NK-92 treated with Interleukin-12 subunit alpha and Interleukin-12 subunit beta, amount 100 ng/mL, for 24 hours (cell line): ENCODE results near the gene SIGLEC11.
"Not testable (repeated sequence)": the region's sequence is repeated elsewhere in the genome, so short reads cannot be mapped to it uniquely, and the experiment has no call there.

Experiments used
- DNase-seq: peaks from one replicate; lab custom pipeline; 2025; lab: John Stamatoyannopoulos, UW

The SIGLEC11 gene

DNA sequence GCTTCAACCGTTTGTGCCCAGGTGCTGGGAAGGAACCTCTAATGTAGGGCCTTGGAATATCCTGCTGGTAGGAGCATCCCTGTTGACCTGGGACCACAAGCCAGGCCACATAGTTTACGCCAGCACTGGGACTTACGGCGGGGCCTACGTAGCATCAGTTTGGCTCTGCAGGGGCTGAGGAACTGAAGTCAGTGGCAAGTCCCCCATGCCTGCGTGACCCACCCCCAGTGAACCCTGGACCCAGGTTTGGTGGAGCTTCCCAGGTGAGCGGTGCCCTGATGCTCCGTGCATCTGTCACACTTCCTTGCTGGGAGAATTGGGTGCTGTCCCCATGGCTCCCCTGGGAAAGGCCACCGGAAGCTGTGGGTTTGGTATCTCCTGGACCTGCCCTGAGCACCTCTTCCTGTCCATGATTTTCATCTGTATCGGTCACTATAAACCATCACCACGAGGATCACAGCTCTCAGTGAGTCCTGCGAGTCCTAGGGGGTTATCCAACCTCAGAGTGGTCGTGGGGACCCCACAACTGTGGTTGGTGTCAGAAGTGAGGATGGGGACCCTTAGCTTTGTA, 9.9 kb downstream of the SIGLEC11 start:
- no peak for DNase-seq

DNA sequence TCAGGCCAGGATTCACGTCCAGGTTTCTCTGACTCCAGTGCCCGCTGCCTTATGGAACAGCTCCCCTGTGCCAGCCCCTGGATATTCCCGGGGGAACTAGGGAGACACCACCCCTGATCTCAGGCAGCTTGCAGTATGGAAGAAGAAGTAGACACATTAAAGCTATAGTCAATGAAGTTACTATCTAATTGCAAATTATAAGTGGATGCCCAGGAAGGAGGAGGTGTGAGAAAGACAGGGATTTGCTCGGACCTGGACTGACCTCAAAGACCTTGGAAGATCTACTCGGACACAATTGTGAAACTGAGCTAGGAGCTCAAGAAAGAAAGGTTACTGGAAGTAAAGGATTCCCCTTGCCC, 10.4 kb downstream of the SIGLEC11 start:
- DNase-seq: no peak

DNA sequence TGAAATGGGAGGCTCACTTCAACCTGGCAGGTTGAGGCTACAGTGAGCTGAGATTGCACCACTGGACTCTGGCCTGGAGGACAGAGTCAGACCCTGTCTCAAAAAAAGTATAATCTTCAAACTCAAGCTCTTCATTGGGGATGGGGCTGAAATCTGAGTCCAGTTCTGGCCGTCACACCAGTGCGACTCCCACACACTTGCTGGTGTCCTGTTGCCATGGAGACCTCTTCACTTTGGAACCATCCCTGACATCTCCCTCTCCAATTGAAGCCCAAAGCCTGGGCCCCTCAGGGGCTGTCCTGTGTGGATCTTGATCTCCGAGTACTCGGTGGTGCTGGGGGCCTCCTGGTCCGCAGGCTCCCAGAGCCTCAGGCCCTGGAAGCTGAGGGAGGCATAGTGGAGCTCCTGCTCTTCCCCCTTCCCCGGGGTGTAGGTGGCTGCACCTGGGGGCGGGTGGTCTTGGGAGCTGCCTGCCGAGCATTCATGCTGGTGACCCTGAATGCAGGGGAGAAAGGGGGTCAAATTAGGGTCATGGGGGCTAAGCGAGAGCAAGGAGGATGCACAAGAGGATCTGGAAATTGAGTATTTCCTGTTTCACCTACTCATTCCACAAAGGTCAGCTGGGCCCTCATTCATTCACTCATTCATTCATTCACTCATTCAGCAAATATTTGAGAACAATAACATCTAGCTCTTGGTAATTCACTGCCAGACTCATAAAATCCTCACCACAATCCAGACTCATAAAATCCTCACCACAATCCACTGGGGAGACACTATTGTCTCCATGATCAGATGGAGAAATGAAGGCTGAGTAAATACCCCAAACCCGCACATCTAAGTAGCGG, 11.0 kb downstream of the SIGLEC11 start:
- DNase-seq: no peak

DNA sequence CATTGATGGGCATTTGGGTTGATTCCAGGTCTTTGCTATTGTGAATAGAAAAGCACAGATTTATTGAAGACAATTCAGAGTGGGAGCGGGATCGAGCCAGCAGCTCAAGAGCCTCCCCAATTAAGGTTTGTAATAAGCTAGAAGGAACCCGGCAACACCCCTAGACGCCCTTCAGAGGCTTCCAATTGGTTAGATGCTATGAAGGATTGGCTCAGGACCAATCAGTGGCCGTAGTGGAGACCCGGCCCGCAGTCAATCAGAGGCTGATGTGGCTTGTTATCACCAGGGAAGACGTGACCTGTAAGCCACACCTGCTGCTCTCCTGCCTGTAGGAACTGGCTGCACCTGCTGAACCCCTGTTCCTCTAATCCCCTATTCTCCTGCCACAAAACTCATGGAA, 14.6 kb downstream of the SIGLEC11 start:
- no peak for DNase-seq

DNA sequence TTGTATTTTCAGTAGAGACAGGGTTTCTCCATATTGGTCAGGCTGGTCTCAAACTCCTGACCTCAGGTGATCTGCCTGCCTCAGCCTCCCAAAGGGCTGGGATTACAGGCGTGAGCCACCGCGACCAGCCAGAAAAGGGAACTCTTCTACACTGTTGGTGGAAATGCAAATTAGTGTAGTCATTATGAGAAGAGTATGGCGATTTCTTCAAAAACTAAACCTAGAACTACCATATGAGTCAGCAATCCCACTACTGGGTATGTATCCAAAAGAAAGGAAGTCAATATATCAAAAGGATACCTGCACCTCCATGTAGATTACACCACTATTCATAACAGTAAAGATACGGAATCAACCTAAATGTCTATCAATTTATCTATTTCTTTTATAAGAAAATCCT, 16.4 kb downstream of the SIGLEC11 start:
- not testable (repeated sequence) for DNase-seq

DNA sequence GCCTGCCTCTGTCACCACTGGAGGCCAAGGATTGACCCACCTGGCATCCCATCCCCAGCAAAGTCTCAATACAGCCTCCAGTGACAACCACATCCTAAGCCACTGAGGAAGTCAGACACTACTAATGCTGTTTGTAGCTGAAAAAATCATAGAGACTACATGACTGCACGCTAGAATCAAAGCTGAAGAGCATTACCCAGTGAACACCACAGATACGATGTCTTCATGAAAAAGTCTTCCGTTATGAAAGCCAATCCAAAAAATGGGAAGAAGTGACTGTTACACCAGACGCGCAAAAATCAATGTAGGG, 20.5 kb downstream of the SIGLEC11 start:
- no peak for DNase-seq

DNA sequence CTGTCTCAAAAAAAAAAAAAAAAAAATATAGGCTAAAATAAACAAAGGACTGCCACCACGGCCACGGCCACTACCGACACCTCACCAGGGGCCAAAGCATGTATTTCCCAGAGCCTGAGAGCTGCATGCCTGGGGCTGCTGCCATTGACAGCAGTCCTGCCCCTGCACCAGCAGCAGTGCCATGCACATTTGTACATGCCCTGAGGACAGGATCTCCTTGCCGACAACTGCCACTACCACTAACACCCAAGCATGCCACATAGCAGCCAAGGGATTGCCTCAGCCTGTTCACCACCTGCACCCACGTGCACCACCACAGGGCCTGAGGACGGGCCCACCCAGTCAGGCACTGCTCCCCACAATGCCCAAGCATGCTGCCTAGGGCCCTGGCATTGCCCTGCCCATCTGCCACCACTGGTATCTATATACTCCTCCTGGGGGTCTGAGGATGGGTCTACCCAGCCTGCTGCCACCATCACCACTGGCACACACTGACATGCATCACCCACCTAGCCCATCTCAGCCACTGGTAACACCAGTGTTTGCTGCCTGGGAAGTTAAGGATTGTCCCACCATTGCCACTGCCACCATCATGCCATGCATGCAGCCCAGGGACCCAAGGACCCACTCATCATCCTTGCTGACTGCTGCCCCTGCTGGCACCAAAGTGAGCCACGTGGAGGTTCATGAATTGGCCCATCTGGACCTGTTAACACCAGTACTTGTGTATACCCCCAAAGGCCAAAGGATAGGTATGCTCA, 21.1 kb downstream of the SIGLEC11 start:
- DNase-seq: no peak

DNA sequence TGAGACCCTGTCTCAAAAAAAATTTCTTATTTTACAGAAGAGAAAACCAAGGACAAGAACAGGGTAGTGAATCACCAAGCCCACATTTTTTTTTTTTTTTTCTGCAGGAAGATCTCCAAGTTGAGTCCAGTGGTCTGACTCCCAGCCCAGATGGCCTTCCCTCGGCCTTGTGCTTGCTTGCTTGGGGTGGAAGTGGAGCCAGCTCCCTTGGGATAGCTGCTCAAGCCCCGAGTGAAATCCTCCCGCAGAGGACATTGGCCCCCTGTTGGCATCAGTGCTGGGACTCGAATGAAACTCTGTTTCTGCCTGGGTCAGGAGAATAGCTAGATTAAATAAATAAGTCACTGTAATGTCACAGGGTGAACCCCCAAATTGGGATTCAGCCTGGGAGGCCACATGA, 22.3 kb downstream of the SIGLEC11 start:
- no peak for DNase-seq

DNA sequence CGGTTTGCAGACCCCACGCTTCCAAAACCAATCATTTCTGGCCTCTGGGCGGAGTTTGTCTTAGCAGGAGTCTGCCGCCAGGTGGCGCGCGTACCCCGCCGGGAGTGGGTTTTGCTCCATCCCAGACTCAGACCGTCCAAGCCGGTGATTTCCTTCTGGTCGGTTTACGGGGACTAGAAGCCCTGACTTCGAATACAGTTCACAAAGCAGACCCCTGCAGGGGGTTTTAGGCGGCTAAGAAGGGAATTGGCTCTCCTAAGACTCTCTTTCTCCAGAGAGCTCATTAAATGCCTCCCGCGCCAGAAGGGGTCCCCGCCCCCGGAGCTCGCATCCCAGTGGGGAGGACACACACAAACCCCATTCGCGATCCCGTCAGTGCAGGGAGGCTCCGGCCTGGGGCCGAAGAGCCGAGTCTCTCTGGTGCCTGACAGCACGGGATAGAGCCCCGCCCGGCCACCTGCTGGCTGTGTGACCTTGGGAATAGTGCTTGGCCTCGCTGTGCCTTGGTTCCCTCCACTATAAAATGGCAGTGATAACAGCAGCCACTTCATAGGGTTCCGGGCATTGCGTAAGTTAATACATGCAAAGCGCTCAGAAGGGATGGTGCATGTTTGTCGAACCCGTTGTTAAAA, 23.1 kb downstream of the SIGLEC11 start:
- peak; percentile 60 for DNase-seq

DNA sequence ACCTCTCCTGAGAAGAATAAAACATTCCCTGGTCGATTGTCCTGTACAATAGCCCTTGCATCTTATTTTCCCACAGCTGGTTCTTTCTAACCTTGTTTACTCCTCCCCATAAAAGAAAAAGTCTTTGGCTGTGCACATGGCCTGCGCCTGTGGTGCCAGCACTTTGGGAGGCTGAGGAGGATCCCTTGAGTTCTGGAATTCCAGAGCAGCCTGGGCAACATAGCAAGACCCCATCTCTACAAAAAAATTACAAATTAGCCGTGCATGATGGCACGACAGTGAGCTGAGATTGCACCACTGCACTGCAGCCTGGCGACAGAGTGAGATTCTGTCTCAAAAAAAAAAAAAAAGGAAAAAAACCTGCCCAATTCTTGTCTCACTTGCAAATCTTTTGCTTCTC, 24.4 kb downstream of the SIGLEC11 start:
- DNase-seq: no peak

DNA sequence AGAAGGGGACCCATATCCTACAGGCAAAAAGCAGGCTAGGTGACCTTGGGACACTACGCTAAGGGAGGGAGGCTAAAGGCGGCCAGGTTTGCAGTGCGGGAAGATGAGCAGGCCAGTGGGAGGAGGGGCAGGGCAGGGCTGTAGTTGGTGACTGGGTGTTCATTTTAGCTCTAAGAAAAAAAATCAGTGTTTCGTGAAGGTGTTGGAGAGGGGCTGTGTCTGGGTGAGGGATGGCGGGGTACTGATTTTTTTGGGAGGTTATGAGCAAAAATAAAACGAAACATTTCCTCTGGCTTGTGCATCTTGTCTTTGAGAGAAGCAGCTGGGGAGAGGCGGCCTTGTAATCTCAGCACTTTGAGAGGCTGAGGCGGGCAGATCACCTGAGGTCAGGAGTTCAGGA, 27.3 kb downstream of the SIGLEC11 start:
- DNase-seq: no peak

DNA sequence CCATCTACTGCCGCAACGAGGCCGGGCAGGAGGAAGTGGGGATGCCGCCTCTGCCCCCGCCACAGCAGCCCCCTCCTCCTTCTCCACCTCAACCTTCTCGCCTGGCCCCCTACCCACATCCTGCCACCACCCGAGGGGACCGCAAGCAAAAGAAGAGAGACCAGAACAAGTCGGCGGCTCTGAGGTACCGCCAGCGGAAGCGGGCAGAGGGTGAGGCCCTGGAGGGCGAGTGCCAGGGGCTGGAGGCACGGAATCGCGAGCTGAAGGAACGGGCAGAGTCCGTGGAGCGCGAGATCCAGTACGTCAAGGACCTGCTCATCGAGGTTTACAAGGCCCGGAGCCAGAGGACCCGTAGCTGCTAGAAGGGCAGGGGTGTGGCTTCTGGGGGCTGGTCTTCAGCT, 28.2 kb downstream of the SIGLEC11 start:
- DNase-seq: no peak

DNA sequence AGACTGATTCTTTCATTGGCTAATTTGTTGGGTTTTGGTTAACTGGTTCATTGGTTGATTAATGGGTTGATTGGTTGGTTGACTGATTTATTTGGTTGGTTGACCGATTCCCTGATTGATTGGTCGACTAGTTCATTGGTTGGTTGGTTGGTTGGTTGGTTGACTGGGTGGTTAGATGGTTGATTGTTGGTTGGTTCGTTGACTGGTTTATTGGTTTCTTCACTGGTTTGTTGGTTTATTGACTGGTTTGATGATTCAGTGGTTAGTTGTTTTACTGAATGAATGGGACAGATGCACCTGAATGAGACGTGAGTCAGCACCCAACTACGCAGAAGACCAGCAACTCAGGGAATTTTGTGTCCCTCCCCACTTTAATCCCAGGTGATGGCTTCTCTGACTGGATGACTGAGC, 28.9 kb downstream of the SIGLEC11 start:
- no peak for DNase-seq

DNA sequence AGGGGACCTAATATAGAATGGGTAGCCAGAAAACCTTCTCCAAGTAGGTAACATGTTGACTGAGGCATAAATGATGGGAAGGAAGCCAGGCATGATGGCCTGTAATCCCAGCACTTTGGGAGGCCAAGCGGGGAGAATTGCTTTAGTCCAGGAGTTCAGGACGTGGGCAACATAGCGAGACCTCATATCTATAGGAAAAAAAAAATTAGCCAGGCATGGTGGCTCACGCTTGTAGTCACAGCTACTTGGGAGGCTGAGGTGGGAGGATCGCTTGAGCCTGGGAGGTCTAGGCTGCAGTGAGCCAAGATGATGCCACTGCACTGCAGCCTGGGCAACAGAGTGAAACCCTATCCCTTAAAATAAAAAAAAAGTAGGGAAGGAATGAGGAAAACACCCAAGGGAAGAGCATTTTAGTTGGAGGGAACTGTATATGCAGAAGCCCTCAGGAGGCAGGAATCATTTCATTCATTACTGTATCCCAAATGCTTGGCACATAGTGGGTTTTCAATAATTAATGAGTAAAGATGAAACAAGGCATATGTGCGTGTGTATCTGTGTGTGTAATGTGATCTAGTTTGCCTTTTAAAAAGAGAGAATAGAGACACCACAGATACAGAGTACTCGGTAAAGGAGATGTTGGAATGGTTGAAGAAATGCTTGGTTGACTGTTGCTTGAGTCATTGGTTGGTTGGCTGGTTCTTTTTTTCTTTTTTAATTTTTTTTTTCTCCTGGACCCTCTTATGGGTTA, 29.5 kb downstream of the SIGLEC11 start:
- no peak for DNase-seq

DNA sequence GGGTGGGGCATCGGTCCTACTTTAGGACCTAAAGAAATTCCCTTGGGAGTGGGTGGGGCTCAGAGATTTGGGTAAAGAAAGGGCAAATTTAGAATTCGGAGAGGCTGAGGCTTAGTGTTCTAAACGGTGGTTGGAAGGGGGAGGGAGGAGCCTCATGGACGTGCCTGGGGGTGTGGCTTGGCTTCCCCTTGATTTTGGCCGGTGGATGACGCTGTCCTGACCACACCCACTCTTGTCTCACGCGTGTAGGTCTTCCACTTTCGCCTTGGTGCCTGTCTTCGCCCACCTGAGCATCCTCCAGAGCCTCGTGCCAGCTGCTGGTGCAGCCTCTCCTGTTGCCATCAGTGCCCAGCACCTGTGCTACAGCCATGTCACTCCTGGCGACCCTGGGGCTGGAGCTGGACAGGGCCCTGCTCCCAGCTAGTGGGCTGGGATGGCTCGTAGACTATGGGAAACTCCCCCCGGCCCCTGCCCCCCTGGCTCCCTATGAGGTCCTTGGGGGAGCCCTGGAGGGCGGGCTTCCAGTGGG, 30.4 kb downstream of the SIGLEC11 start:
- DNase-seq: no peak

DNA sequence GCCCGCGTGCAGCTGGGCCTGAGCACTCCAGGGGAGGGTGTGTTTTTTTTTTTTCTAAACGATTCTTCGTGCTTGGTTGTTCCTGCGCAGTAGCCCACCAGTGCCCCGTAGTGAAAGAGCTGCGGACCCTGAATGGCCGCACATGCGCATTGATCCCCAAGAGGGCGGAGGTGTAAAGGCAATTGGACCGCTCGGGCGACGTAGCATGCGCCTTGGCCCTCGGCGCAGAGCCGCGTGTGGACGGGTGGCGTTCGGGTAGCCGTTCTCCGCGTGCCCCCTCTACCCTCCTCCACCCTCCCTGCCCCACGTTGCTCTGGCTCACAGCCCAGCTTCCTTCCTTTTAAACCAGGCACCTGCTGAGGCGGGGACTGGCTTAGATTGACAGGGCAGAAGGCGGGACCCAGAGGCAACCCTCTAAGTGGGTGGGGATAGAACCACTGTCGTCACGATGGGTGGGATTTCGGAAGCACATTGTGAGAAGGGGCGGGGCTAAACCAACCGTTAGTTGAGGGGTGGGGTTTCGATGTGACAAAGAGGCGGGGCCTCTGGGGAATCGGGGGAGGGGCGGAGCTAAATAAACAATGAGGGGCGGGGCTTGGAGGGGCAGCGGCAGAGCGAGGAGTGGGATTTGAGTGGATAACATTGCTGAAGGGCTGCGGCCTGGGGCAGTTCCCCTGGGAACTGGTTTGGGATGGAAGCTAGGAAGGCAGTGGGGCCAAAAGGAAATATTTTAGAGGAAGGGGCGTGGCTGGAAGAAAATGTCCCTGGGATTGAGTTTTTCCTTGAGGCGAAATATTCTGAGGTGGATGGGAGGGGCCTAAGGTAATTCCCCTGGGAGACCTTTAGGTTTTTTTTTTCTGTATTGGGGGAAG, 31.1 kb downstream of the SIGLEC11 start:
- peak; percentile 92 for DNase-seq

DNA sequence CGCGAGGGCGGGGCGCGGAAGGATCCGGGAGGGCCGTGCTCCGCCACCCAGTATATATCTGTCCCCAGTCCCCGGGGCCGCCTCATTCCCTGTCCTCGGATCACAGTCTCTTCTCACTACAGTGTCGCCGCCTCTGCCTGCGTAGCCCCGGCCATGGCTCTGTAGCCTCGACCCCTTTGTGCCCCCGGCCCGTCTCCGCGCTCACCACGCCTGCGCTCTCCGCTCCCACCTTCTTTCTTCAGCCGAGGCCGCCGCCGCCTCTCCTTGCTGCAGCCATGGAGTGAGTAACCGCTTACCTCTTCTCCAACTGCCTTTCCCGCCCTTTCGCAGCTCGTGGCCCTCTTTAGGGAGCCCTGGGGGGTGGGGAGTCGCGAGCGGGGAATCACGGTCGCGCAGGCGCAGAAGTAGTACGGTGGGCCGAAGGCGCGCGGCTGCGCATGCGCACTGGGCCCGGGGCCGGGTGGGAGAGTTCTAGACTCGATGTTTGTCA, 31.8 kb downstream of the SIGLEC11 start, which contains the start of the genes ATF5 and NUP62:
ATF5 (plus strand) TSS at position 85 of the 490 bp plus-strand sequence. CDS start 1,646 bp downstream, outside the sequence.
NUP62 (minus strand) TSS at position 384 of the 490 bp plus-strand sequence. CDS start 19,697 bp downstream, outside the sequence.
- peak; percentile 91 for DNase-seq

DNA sequence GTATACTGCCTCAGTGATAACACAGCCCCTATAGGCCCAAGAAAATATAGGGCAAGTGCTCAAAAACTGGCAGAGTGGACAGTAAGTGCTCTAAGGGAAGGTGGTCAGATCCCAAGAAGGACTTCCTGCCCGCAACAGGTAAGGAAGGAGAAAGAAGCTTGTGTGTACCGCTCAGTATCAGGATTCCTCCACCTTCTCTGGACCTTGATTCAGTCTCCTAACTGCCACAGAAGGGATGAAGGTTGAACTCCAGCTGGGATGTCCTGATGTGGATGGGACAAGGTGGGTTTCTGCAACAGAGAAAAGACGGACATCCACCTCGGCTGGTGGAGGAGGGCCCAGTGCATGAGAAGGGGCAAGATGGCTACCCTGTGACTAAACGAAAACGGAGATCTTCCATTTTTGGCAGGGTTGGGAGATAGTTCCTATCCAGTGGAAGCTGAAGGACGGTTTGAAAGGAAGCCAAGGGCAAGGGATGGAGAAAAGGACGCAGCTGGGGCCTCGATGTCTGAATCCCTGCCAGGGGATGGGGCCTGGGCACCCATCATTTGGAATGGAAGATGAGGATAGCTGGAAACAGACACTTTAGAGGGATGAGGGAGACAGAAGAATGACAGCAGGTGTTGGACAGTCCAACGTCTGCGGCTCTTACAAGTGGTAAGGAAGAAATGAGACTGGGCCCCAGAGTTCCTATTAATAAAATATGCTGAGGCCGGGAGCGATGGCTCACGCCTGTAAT, 33.3 kb downstream of the SIGLEC11 start:
- no peak for DNase-seq

DNA sequence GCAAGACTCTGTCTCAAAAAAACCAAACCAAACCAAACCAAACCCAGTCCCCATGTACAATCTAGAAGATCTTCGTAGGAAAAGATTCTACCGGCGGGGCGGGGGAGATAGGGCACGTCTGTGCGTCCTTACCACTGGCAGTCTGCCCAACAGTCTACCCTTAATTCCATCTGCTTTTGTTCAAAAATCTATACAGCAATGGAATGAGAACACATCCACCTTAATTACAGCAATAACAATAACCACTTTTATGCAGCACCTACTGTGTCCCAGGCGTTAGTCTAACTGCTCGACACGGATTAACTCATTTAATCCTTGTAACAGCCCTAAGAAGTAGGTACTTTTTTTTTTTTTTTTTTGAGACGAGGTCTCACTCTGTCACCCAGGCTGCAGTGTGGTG, 34.5 kb downstream of the SIGLEC11 start:
- no peak for DNase-seq

DNA sequence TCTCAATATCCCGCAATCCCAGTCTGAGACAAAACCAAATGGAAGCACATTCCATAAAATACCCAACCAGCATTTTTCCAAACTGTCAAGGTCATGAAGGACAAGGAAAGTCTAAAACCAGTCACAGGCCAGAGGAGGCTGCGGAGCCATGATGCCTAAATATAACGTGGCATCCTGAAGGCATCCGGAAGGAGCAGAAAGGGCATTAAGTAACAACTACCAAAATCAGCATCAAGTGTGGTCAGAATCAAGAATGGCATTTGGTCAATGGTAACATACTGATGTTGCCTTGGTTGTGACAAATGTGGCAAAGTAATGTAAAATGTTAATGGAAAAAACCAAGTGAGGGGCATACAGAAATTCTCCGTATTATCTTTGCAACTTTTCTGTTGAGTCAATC, 35.5 kb downstream of the SIGLEC11 start:
- DNase-seq: no peak
